Progenitor cell of endocrine pancreas (in vitro differentiated cells): ENCODE data around the gene AKAP7. TPM values are rescaled to one million over a fixed set of nuclear protein-coding genes. Genes with fewer than 3 reads are reported as not detected.

Experiments used
- DNase-seq: peaks from one replicate; pipeline ENCODE4 v3.0.0; 2021; ENCODE audit warnings: low spot score; ENCODE audit not compliant: unreplicated experiment
- H3K27ac Mint-ChIP-seq: 2 replicates; pipeline ENCODE4 v1.8.0; 2021; ENCODE audit warnings: mild to moderate bottlenecking, moderate library complexity, mixed read lengths
- H3K27me3 Mint-ChIP-seq: 2 replicates; pipeline ENCODE4 v1.8.0; 2021; ENCODE audit warnings: mixed read lengths
- H3K36me3 Mint-ChIP-seq: 2 replicates; pipeline ENCODE4 v1.8.0; 2022; ENCODE audit warnings: mixed read lengths; ENCODE audit not compliant: insufficient read depth
- H3K4me1 Mint-ChIP-seq: 2 replicates; pipeline ENCODE4 v1.8.0; 2021; ENCODE audit warnings: low read depth, mixed read lengths
- H3K4me3 Mint-ChIP-seq: 2 replicates; pipeline ENCODE4 v1.8.0; 2021; ENCODE audit warnings: low read depth, mild to moderate bottlenecking, moderate library complexity, mixed read lengths
- H3K9me3 Mint-ChIP-seq: 2 replicates; pipeline ENCODE4 v1.8.0; 2021; ENCODE audit warnings: low read depth, mixed read lengths
- total RNA-seq: library from RNA; stranded (reverse); gene quantifications from 2 replicates; pipeline ENCODE4 v1.2.1, GENCODE V29; 2021
- TF ChIP-seq, protein P1 (sequence below): fragments of 200-600 bp; sonication (generic); IDR thresholded peaks from one replicate; pipeline ENCODE4 v1.5.0; 2021; ENCODE audit warnings: antibody characterized with exemption, mild to moderate bottlenecking; ENCODE audit not compliant: unreplicated experiment

The AKAP7 gene
- total RNA-seq, 1 donor from 2014 or later = 25.5 TPM

DNA sequence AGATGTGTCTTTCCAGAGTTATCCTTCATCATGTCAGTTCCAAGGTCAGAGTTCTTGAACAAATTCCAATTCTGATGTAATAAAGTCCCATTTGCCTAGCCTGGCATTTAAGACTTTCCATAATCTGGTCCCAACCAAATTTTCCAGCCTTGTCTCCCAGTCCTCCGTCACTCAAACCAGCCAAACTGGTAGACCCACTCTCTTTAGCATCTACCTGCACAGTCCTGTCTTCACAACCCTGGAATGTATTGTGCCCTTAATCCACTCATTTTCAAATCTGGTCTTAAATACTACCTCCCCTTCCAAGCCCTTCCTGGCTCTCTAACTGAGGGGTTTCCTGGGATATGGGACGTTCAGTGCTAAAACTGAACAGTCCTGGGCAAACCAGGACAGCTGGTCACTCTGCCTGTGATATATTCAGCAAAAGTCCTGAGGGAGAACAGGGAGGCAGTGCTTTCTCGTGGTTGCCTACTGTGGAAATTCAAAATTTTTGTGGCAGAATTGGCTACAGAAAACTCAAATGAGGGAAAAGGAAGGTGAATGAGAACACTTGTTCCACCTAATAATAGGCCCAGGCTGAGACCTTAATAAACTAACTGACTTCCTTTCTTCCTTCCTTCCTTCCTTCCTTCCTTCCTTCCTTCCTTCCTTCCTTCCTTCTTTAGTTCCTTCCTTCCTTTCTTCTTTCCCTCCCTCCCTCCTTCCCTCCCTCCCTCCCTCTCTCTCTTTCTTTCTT is 10.8 kb upstream of the AKAP7 start:
- H3K27me3 Mint-ChIP-seq = peaks cover 3% of the 10 kb centered on the region
- H3K4me1 Mint-ChIP-seq = peaks cover 3% of the 10 kb centered on the region
- DNase-seq = no peak
- no peaks in the 10 kb centered on the region for H3K36me3 Mint-ChIP-seq
- TF ChIP-seq, protein P1, sequence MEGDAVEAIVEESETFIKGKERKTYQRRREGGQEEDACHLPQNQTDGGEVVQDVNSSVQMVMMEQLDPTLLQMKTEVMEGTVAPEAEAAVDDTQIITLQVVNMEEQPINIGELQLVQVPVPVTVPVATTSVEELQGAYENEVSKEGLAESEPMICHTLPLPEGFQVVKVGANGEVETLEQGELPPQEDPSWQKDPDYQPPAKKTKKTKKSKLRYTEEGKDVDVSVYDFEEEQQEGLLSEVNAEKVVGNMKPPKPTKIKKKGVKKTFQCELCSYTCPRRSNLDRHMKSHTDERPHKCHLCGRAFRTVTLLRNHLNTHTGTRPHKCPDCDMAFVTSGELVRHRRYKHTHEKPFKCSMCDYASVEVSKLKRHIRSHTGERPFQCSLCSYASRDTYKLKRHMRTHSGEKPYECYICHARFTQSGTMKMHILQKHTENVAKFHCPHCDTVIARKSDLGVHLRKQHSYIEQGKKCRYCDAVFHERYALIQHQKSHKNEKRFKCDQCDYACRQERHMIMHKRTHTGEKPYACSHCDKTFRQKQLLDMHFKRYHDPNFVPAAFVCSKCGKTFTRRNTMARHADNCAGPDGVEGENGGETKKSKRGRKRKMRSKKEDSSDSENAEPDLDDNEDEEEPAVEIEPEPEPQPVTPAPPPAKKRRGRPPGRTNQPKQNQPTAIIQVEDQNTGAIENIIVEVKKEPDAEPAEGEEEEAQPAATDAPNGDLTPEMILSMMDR = no peak
- H3K4me3 Mint-ChIP-seq = no peak overlapping the region
- no peaks in the 10 kb centered on the region for H3K9me3 Mint-ChIP-seq
- H3K27ac Mint-ChIP-seq = peak overlapping the region; percentile 39

DNA sequence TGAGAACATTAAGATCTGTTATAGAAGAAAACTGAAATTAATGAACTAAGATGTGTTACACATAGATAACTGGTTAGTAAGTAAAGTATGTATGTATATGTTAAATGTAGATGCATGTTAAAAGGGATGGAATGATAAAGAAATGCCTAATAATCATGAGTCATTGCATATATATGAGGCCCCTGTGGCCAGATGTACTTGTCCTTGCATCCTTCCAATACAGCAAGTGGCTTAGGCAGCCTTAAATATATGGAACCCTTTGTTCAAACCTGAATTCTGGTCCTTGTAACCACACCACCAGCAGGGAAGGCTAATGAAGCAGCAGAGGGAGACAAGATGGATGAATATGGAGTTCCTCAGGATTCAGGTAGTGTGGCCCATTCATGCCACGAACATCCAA is 9.8 kb upstream of the AKAP7 start:
- no peak for DNase-seq
- no peaks in the 10 kb centered on the region for H3K36me3 Mint-ChIP-seq
- H3K27me3 Mint-ChIP-seq = peaks cover 3% of the 10 kb centered on the region
- H3K27ac Mint-ChIP-seq = no peak overlapping the region
- H3K4me1 Mint-ChIP-seq = peaks cover 3% of the 10 kb centered on the region
- H3K4me3 Mint-ChIP-seq = no peak overlapping the region
- no peaks in the 10 kb centered on the region for H3K9me3 Mint-ChIP-seq
- TF ChIP-seq, protein P1 = no peak

DNA sequence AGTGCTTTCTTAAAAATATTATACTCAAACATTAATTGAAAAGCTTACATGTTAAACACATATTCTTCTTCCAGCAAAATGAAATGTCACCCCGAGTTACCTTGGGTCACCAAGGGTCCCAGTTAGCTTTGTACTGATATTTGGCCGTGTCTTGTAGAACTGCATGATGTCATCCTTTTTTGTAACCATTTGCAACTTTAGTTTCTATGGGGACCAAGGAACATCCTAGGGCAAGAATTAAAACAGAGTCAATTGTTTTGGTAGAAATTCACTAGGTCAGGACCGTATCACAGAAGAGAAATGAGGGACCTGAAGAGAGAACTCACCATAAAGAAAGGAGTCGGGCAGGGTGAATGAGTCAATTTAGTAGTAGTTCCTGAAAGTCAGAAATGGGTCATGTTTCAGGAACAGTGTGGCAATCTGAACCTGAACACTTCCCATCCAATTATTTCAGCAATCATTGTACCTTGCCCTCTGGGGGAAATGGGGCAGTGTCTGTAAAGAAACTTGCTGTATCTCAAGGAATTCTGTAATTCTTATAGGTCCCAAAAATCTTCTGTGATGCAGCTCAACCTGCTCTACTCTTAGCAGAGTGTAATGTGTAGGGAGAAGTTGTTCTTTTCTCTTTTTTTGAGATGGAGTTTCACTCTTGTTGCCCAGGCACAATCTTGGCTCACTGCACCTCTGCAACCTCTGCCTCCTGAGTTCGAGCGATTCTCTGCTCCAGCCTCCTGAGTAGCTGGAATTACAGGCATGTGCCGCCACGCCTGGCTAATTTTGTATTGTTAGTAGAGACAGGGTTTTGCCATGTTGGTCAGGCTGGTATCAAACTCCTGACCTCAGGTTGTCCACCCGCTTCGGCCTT is 5.3 kb upstream of the AKAP7 start:
- Mint-ChIP-seq H3K36me3 (no peaks in the 10 kb centered on the region), H3K9me3 (no peaks in the 10 kb centered on the region), H3K27ac (no peak overlapping the region), H3K4me1 (peaks cover 2% of the 10 kb centered on the region), H3K27me3 (peaks cover 6% of the 10 kb centered on the region), H3K4me3 (no peak overlapping the region)
- TF ChIP-seq, protein P1 = no peak
- DNase-seq = no peak

DNA sequence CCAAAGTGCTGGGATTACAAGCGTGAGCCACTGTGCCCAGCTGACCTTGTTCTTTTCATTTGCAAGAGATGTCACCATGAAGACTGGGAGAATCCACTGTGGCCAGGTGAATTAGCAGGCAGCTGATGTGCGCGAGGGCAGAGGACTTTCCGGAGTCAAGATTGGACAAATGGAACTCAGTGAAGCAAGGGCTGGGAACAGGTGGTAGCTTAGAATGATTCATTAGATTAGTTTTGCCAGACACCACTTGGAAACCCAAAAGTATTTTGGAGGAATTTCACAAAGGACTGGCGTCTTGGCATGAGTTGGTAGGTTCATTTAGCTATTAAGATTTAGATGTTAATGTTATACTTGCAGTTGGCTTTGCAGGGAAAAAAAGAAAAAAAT is 4.7 kb upstream of the AKAP7 start:
- Mint-ChIP-seq H3K4me1 (peaks cover 3% of the 10 kb centered on the region), H3K27me3 (peaks cover 6% of the 10 kb centered on the region), H3K4me3 (no peak overlapping the region), H3K9me3 (no peaks in the 10 kb centered on the region), H3K36me3 (no peaks in the 10 kb centered on the region), H3K27ac (no peak overlapping the region)
- TF ChIP-seq, protein P1 = no peak
- no peak for DNase-seq

DNA sequence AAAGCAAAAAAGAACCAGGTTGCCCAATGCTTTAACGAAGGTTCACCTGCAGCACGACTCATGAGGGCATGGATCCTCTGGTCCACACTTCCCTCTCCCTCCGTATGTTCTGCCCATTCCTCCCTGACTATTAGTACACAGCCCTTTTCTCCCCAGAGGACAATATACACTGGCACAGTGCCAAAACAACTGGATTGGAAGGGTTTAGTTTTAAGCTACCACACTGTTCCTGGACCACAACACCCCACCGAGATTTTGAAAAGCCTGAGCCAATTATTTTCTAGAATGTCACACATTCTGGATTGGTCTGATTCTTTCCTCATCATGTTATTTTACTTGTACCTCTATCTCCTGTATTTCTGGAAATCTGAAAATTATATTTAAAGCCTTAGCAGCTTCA is 2.9 kb upstream of the AKAP7 start:
- Mint-ChIP-seq H3K4me1 (peaks cover 10% of the 10 kb centered on the region), H3K27ac (no peak overlapping the region), H3K4me3 (no peak overlapping the region), H3K27me3 (peaks cover 6% of the 10 kb centered on the region), H3K9me3 (no peaks in the 10 kb centered on the region), H3K36me3 (no peaks in the 10 kb centered on the region)
- TF ChIP-seq, protein P1 = no peak
- DNase-seq = no peak
